Measurements from ENCODE around the gene S100A7. TPM values are rescaled to one million over a fixed set of nuclear protein-coding genes. Genes with fewer than 3 reads are reported as not detected.

The S100A7 gene
- total and polyA plus RNA-seq, 9 of the 15 experiments (the other 6 are each of a cell fraction or from before 2014, with no cell fraction given): not detected

DNA sequence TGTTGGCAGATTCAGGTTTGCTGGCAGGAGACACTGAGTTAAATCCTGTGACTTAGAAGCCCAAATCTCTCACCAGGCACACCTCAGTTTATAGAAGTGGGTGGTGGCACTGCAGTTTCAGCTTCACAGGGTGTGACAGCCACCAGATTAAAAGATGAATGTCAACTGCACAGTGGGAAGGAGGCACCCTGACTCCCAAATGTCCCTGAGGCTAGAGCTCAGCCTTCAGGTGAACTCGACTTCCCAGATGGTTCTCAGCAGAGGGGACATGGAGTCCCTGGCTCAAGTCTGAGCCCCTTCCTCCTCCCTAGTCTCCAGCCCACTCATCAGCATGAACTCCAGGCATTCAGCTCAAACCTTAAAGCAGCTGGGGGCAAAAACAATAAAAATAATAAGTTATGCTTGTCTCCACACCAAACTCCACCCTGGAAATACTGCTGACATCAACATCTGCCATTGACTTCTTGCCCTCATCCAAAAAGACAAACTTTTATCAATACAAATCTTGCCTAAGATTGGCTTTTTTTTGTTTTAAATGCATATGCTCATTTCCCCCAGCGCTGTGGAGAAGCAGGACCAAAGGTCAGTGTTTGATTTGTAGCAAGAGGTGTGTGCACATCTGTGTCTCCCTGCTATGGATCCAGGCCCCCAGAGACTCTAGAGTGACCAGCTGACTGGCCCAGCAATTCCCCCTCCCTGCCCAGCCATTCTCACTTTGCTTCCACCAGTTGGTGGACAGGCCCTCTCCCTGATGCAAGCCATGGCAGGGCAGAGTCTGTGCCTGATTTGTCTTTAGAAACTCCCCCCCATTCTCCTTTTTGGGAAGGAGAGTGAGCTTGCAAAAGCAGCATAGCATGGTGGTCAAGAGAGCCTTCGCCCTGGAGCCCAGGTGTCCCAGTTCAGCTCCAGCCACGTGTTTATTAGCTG lies 18.5 kb upstream of the S100A7 start:
- intact Hi-C loops (cut with micrococcal nuclease) (no loop called here), in situ Hi-C loops (cut with MboI) (no loop called here)
- no peak overlapping the region for H3K9ac ChIP-seq (ENCODE audit: insufficient read depth in 1 of 2, low read depth in 2 of 2, low read length in 2 of 2)
- POLR2A ChIA-PET: interaction anchor here (2.5 kb wide), 1 partner anchor 9 kb away, joined by 8 read pairs; no protein-coding TSS in a partner anchor
- DNase-seq (ENCODE audit: extremely low read depth in 1 of 4, low spot score in 3 of 4) (no peak), ATAC-seq (no peak), FAIRE-seq (no peak)
- no peak overlapping the region for H3K4me3 ChIP-seq
- TF ChIP-seq MAFG (tag; conservative IDR thresholded peaks at IDR 0.05) (0 out of 2 replicates have a peak, but pooled peaks have one; percentile 4), ZNF316 (IDR thresholded peaks at IDR 0.05) (peak; percentile 22; the same call in 1 of the 2 replicates), JUN (IDR thresholded peaks at IDR 0.05; ENCODE audit: borderline replicate concordance, low read depth, low read length) (no peak), JUN (CRISPR knock-in tag; IDR thresholded peaks at IDR 0.05; ENCODE audit: borderline replicate concordance) (no peak), MAFF (IDR thresholded peaks at IDR 0.05; ENCODE audit: low read length) (0 out of 2 replicates have a peak, but pooled peaks have one; percentile 3)
- no TSS peak for BruUV-seq (replicated peaks)
- CTCF ChIA-PET (ENCODE audit: low intra/inter-chr PET ratio): no interaction called here
- no peaks in the 10 kb centered on the region for H3K4me1 ChIP-seq (replicated peaks in 1 of 2; ENCODE audit: control insufficient read depth in 2 of 2, insufficient read depth in 2 of 2, low read length in 2 of 2)
- H3K36me3 ChIP-seq (ENCODE audit: control insufficient read depth, insufficient read depth, low read length): no peaks in the 10 kb centered on the region
- 0% methylated on average over 4 of the region's 4 CpGs for WGBS (ENCODE audit: insufficient coverage, low coverage, missing lambda C conversion rate)
- H4K20me1 ChIP-seq (replicated peaks; ENCODE audit: control insufficient read depth, insufficient read depth, low read length): no peaks in the 10 kb centered on the region
- no peak overlapping the region for H2AFZ ChIP-seq (ENCODE audit: low read depth, low read length)
- H3K79me2 ChIP-seq (ENCODE audit: control insufficient read depth, insufficient read depth, low read length): no peaks in the 10 kb centered on the region
- no peak overlapping the region for H3K4me2 ChIP-seq (ENCODE audit: insufficient read depth, low read length)
- H3K9me1 ChIP-seq (ENCODE audit: control insufficient read depth, insufficient read depth, low read length): no peaks in the 10 kb centered on the region
- peaks cover 0 to 8% of the 10 kb centered on the region in 2 experiments; a peak in 3 of 5 replicates for H3K27me3 ChIP-seq (ENCODE audit: control insufficient read depth in 2 of 2, insufficient read depth in 2 of 2, low read length in 2 of 2)
- H3K27ac ChIP-seq (ENCODE audit: extremely low read depth, low read depth, low read length): no peak overlapping the region
- no peaks in the 10 kb centered on the region for H3K9me3 ChIP-seq (replicated peaks; ENCODE audit: control insufficient read depth, insufficient read depth, low read depth, low read length)

All from K562 (cell line).